ENCODE measurements around the gene RPTOR. TPM values are rescaled to one million over a fixed set of nuclear protein-coding genes. Genes with fewer than 3 reads are reported as not detected.

Gene RPTOR
- total RNA-seq, 1 experiment from 2014 or later, result 46.2 TPM

GRCh38 chr17:80671039-80671824, 126.6 kb downstream of the RPTOR start:
- Histone ChIP-seq H3K4me1 (ENCODE audit: insufficient read depth, low read length) (no peaks in the 10 kb centered on the region), H3K4me3 (ENCODE audit: low read length) (no peak overlapping the region), H3K9me2 (replicated peaks; ENCODE audit: low read length) (no peaks in the 10 kb centered on the region), H3K9me3 (ENCODE audit: low read length) (no peaks in the 10 kb centered on the region), H3K36me3 (ENCODE audit: low read depth, low read length) (no peaks in the 10 kb centered on the region), H3K79me2 (ENCODE audit: low read length) (peaks cover 64% of the 10 kb centered on the region), H2AFZ (ENCODE audit: low read length) (no peak overlapping the region), H3F3A (ENCODE audit: low read length, unreplicated experiment) (no peaks in the 10 kb centered on the region), H3K27me3 (ENCODE audit: low read length) (no peaks in the 10 kb centered on the region), H4K20me1 (ENCODE audit: low read length) (no peaks in the 10 kb centered on the region), H3K4me2 (ENCODE audit: low read length) (no peak overlapping the region), H3K9ac (ENCODE audit: low read length) (no peak overlapping the region), H3K27ac (ENCODE audit: low read length) (no peak overlapping the region)
- BruUV-seq (replicated peaks), result no TSS peak
- ChIA-PET POLR2A (ENCODE audit: unreplicated experiment) (no interaction called here), CTCF (no interaction called here)
- TF ChIP-seq EZH2 (IDR thresholded peaks at IDR 0.05; ENCODE audit: low read length, unreplicated experiment), result no peak
- no peak for TF ChIP-seq EZH2phosphoT487 (IDR thresholded peaks at IDR 0.05; ENCODE audit: borderline replicate concordance, low read length)
- TF ChIP-seq, protein P1, sequence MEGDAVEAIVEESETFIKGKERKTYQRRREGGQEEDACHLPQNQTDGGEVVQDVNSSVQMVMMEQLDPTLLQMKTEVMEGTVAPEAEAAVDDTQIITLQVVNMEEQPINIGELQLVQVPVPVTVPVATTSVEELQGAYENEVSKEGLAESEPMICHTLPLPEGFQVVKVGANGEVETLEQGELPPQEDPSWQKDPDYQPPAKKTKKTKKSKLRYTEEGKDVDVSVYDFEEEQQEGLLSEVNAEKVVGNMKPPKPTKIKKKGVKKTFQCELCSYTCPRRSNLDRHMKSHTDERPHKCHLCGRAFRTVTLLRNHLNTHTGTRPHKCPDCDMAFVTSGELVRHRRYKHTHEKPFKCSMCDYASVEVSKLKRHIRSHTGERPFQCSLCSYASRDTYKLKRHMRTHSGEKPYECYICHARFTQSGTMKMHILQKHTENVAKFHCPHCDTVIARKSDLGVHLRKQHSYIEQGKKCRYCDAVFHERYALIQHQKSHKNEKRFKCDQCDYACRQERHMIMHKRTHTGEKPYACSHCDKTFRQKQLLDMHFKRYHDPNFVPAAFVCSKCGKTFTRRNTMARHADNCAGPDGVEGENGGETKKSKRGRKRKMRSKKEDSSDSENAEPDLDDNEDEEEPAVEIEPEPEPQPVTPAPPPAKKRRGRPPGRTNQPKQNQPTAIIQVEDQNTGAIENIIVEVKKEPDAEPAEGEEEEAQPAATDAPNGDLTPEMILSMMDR (conservative IDR thresholded peaks at IDR 0.05; ENCODE audit: low read depth, low read length), result no peak
- ATAC-seq, result no peak
- no peak for DNase-seq
- intact Hi-C loops (cut with micrococcal nuclease), result no loop called here

GRCh38 chr17:80671825-80672110, 127.1 kb downstream of the RPTOR start:
- Histone ChIP-seq H3K9me3 (ENCODE audit: low read length) (no peaks in the 10 kb centered on the region), H3K27me3 (ENCODE audit: low read length) (no peaks in the 10 kb centered on the region)
- intact Hi-C loops (cut with micrococcal nuclease), result no loop called here

More at GRCh38 chr17:80671825-80672110, 127.1 kb downstream of the RPTOR start:
- ChIA-PET CTCF (no interaction called here), POLR2A (ENCODE audit: unreplicated experiment) (no interaction called here)
- H3K9ac ChIP-seq (ENCODE audit: low read length), result no peak overlapping the region
- no peaks in the 10 kb centered on the region for H3K36me3 ChIP-seq (ENCODE audit: low read depth, low read length)
- no peak overlapping the region for H3K27ac ChIP-seq (ENCODE audit: low read length)
- no peak overlapping the region for H2AFZ ChIP-seq (ENCODE audit: low read length)
- no peaks in the 10 kb centered on the region for H3F3A ChIP-seq (ENCODE audit: low read length, unreplicated experiment)
- no peak for DNase-seq
- no peak overlapping the region for H3K4me2 ChIP-seq (ENCODE audit: low read length)
- H3K9me2 ChIP-seq (replicated peaks; ENCODE audit: low read length), result no peaks in the 10 kb centered on the region
- no peaks in the 10 kb centered on the region for H4K20me1 ChIP-seq (ENCODE audit: low read length)
- no TSS peak for BruUV-seq (replicated peaks)
- H3K4me1 ChIP-seq (ENCODE audit: insufficient read depth, low read length), result no peaks in the 10 kb centered on the region
- peaks cover 69% of the 10 kb centered on the region for H3K79me2 ChIP-seq (ENCODE audit: low read length)
- TF ChIP-seq, protein P1 (conservative IDR thresholded peaks at IDR 0.05; ENCODE audit: low read depth, low read length), result no peak
- no peak for TF ChIP-seq EZH2phosphoT487 (IDR thresholded peaks at IDR 0.05; ENCODE audit: borderline replicate concordance, low read length)
- no peak for TF ChIP-seq EZH2 (IDR thresholded peaks at IDR 0.05; ENCODE audit: low read length, unreplicated experiment)
- H3K4me3 ChIP-seq (ENCODE audit: low read length), result no peak overlapping the region
- no peak for ATAC-seq
